SH-SY5Y (cell line): ENCODE data around the gene INPP4A.

ENCODE experiments used
- GATA2 ChIP-seq: IDR thresholded peaks from 2 replicates; pipeline ENCODE4 v1.6.1; 2011; ENCODE audit warnings: mild to moderate bottlenecking, low read depth, low read length
- GATA3 ChIP-seq: IDR thresholded peaks from 2 replicates; pipeline ENCODE4 v1.6.1; 2011; ENCODE audit warnings: low read depth, mild to moderate bottlenecking, low read length, moderate library complexity

DNA sequence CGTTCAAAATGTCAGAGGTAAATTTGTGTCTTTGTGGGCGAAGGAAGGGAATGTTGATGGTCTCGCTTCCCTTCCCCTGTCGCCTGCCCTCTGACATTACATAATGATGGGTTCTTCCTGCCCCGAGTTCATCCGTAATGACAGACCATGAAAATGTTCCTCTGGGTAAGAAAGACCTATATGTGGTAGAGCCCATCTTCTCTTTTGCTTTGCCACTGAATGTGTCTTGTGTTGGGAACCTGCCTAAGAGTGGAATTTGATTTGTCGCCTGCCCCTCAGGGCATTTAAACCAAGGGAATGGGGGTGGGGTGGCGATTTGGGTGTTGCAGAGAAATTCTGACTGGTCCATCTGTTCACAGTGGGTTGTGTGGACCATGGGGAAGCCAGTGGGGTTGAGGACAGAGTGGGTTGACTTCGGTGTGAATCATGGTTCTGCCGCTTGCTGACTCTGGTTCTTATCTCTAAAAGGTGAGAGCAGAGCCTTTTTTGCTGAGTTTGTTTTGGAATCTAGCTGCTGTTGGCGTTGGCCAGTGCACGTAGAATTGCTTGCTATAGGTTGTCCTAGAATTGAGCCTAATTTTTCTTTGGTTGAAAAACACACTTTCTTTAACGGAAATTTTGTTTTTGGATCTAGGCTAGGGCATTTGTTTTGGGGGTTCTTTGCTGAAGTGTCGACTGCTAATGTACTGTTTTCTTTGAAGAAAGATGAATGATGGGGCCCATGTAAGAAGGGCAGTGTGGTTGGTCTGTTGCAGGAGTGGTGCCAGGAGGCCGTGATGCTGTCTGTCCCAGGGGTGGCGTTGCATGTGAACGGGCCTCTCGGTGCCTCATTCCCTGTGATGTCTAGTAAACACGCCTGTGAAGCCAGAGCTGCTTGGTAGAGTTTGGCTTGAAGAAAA lies 1.3 kb downstream of the INPP4A start:
- TF ChIP-seq GATA2 (no peak), GATA3 (no peak)
